NCI-H510A (cell line): ENCODE data around the gene SLC26A4.
"Not testable (repeated sequence)": the region's sequence is repeated elsewhere in the genome, so short reads cannot be mapped to it uniquely, and the experiment has no call there.

Source experiments
- DNase-seq: peaks from one replicate; lab custom pipeline; 2025; lab: John Stamatoyannopoulos, UW

The SLC26A4 gene

DNA sequence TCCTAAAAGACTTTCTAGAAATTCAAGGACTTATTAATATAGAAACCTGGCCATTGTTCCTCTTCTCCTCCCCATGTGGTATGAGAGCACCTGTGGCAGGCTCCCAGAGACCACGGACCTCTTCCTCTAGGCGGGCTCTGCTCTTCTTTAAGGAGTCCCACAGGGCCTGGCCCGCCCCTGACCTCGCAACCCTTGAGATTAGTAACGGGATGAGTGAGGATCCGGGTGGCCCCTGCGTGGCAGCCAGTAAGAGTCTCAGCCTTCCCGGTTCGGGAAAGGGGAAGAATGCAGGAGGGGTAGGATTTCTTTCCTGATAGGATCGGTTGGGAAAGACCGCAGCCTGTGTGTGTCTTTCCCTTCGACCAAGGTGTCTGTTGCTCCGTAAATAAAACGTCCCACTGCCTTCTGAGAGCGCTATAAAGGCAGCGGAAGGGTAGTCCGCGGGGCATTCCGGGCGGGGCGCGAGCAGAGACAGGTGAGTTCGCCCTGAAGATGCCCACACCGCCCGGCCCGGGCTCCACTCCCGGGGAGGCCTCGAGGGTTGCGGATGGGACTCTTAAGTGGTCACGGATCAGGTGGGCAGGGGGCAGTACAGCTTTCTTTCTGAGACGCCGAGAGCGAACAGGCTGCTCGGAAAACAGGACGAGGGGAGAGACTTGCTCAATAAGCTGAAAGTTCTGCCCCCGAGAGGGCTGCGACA lies at the start of gene SLC26A4:
Gene SLC26A4, plus strand, starts transcription at position 448 of the 700 bp plus-strand sequence. CDS start 814 bp downstream, outside the sequence.
- DNase-seq, result no peak

DNA sequence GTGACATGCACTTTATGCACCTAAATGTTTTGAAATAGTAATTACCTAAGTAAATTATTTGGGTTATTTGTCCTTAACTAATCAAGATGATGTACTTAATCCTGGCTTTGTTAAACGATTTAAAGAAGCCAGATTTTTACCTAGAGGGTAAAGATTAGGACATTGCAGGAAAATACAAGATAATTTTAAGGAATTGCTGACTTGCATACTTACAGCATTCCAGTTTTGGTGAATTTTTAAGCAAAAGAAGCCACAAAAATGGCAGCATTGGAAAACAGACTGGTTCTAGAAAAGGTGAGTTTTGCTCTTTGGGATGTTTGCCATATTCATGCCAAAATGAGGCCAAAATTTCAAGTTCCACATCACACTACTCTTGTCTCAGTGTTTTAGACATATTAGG lies 47.2 kb upstream of the SLC26A4 start:
- DNase-seq, result no peak

DNA sequence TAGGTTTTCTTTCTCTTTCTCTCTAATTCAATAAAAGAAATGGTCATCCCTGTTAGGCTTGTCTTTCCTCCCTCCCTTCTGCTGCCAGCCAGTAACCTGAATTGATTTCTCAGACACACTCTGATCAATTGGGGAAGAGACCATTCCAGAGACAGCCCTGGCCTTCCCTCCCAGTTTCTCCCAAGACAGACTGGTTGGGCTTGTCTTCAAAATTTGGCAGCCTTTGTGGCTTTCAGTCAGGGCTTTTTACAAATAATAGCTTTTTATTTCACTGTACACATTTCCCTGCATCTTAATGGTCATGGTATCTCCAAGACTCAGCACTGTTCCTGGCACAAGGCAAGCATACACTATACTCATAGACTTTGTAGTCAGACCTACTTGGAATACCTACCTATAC lies 46.7 kb upstream of the SLC26A4 start:
- DNase-seq, result no peak

DNA sequence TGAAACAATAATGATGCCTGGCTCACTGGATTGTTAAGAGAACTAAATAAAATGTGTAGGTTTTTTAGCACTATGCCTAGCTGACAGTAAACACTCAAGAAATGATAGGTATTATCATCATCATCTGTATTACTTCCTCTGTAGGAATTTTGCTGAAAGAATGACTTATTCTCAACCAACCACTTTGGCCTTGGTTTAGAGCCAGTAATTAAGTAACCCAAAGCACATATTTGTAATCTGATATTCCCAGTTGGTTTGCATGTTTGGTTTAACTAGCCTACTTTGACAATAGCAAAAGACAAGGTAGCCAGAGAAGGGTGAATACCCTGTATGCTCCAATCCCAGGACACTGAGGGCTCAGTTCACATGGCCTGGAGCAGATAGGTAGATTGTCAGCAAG lies 46.2 kb upstream of the SLC26A4 start:
- DNase-seq, result no peak

DNA sequence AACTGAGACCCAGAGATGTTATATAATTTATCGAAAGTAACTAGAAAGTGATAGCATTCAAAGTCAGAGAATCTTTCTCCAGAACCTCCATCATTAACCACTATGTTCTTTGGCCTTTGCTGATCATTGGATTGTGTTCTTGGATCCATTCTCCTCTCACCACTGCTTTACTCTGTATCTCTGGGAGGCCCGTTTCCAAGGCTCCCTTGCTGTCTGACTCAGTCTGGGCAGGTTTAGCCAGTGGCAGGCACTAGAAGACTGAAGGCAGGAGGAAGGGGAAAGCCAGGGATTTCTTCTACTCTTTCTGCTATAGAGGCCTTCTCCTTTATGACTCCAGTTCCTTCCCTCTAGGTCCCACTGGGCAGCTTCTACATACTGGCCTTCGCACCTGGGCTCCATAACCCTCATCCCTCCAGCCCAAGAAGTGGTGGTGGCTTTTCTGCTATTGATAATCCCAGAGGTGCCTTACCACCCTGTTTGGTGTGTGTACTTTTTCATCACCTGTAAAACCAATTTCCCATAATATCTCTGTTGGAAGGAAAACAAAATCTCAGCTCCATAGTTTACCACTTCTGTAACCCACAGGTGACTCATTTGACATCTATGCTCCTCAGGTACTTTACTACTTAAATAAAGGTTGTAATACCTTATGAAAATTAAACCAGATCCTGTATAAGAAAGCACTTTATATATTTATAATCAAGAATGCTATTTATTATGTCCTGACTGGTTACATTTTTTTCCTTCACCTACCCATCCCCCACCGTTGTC lies 44.5 kb upstream of the SLC26A4 start:
- DNase-seq, result no peak

DNA sequence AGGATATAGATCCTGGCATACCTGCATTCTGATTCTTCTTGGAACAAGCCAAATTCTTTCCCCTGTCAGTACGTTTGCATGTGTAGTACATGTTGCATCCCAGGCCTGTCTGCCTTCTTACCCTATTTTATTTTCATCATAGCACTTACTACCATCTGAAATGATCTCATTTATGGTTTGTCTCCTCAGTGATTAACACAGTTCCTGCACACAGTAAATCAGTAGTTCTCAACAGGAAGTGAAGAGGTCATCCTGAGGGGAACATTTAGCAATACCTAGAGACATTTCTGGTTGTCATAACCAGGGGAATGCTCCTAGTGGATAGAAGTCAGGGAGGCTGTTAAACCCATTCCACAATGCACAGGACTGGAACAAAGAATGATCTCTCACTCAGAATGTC lies 38.2 kb upstream of the SLC26A4 start:
- DNase-seq, result no peak

DNA sequence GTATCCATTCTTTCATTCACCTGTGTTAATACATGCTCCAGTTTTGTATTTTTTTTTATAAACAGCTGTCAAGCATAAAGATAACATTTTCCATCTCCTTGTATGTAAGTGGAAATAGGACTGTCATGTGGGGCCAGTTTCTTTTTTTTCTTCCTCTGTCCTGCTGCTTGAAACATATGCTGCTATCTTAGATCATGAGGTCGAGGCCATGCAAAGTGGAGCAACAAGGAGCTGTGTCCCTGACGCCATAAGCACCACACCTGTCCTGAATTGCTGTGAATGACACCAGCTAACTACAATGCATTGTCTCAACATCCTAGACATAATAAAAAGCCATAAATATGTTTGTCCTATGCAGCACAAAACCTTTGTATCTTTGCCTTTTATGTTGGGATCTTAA lies 37.7 kb upstream of the SLC26A4 start:
- no peak for DNase-seq

DNA sequence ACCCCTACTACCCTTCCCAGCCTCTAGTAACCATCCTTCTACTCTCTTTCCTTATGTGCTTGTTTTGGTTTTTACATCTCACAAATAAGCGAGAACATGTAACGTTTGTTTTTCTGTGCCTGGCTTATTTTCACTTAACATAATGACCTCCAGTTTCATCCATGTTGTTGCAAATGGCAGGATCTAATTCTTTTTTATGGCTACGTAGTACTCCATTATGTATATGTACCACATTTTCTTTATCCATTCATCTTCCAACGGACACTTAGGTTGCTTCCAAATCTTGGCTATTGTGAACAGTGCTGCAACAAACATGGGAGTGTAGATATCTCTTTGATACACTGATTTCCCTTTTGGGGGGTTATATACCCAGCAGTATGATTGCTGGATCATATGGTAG lies 33.6 kb upstream of the SLC26A4 start:
- no peak for DNase-seq

DNA sequence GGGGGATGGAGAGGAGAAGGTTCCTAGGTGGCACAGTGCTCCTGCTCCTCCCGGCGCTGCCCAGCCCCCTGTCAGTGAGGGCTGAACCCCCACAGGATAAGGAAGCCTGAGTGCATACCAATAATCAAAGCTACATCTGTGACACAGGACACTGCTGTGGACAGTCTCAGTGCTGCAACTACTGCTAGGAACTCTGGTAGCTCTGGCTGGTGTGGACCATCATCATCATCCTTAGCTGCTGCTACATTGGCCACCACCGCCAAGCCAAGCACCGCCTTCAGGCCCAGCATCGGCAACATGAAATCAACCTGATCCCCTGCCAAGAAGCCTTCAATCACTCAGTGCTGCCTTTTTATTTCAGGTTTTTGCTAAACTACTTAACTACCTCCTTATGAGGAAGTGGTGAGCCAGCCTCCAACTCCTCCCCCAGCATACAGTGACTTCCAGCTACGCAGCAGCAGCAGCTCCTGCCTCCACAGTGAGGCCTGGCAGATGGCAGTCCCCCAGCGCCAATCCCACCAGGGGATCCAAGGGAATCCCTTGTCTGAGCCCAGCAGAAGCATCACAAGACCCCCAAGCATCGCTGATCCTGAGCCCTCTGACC lies 32.1 kb upstream of the SLC26A4 start:
- DNase-seq, result no peak

DNA sequence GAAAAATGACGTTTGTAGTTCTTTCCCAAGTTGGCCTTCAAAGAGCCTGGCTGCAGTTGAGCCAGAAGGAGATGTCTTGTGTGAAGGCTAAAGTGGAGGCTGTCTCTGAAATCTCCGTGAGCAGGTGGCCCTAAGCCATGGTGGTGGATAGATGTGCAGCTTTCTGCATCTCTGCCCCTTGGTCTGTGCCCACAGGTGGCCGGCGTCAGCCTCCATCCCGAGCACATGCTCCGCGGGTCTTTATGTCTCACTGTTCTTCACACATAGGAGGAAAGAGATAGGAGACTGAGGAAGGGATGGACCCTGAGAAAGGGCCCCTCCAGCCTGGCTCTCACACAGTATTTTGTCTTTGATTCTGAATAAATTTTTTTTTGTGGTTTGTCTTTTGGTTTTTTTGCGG lies 30.3 kb upstream of the SLC26A4 start:
- no peak for DNase-seq

DNA sequence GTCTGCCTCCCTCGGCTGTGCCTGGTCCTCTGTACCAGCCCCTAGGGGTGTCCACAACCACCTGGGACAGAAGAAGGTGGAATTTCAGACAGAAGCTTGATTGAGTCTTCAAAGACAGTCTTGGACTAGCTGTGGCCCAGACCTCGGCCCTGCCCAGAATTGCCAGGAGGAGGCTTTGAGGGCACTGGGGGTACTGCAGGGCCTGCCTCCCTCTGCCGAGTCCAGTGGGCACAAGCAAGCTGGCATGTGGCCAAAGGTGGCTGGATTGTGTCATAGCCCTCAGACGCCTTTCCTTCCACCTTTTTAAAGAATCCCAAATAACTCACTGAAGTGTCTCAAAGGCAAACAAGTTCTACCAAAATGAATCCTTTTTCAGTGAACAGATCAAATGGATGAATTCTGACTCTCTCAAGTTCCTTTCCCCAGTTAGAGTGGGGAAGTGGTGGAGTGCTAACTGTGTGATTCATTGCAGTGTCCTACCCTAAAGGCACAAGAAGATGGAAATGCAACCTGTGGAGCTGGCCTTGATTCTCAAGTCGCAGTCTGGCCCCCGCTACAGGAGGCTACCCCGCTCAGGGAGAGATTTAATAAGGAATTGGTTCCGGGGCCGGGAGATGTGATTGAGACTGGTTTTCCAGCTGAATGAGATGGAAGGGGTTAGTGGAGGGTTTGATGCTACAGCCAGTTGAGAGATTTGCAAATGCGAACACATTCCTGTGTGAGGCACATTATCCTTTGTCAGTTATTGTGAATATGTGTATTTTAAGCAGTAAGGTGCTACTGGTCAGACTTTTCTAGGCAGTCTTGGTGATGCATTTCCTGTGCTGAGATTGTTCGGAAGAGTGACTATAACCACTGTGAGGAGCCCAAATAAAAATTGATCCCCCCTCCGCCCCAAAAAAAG lies 28.8 kb upstream of the SLC26A4 start:
- no peak for DNase-seq

DNA sequence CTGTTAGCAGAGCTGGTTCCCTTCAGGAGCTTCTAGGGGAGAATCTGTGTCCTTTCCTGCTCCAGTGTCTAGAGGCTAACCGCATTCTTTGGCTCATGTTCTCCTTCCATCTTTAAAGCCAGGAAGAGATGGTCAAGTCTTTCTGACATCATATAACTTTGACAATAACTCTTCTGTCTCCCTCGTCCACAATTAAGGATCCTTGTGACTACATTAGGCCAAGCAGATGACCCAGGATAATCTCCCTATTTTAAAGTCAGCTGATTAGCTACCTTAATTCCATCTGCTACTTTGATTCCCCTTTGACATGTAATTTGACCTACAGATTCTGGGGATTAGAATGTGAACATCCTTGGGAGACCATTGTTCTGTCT lies 28.1 kb upstream of the SLC26A4 start:
- no peak for DNase-seq

DNA sequence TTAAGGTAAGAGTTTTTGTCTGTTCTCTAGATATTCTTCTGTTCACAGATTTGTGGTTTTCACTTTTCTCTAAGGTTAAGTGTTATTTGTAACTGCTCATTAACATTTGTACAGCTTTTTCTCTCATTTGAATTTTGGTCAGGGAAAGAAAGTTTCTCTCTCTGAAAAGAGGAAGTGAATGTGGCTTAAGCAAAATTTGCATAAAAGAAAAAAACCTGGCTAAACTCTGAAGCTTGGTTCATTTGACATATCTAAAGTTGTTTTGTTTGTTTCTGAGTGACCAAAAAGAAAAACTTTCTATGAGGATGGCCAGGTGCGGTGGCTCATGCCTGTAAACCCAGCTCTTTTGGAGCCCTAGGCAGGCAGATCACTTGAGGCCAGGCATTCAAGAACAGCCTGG lies 22.0 kb upstream of the SLC26A4 start:
- no peak for DNase-seq

DNA sequence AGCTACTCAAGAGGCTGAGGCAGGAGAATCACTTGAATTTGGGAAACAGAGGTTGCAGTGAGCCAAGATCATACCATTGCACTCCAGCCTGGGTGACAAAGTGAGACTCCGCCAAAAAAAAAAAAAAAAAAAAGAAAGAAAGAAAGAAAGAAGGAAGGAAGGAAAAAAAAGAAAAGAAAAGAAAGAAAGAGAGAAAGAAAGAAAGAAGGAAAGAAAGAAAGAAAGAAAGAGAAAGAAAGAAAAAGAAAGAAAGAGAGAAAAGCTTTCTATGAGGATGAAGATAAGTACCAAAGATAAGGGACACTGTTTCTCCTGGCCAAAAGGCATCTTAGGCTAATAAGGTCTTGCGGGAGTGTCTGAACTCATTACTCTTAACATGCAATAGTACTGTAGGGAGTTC lies 21.6 kb upstream of the SLC26A4 start:
- not testable (repeated sequence) for DNase-seq

DNA sequence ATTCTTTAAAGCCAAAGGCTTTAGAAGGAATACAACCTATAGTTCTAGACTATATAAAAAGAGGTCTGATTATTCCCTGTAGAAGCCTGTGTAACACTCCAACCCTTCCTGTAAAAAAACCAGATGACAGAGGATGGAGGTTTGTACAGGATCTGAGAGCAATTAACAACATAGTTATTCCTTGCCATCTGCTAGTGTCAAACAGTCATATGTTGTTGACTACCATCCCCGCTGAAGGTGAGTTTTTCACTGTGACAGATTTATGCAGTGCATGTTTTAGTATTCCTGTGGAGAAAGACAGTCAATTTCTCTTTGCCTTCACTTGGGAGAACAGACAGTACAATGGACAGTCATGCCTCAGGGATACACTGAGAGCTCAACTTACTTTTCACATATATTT lies 19.0 kb upstream of the SLC26A4 start:
- no peak for DNase-seq

DNA sequence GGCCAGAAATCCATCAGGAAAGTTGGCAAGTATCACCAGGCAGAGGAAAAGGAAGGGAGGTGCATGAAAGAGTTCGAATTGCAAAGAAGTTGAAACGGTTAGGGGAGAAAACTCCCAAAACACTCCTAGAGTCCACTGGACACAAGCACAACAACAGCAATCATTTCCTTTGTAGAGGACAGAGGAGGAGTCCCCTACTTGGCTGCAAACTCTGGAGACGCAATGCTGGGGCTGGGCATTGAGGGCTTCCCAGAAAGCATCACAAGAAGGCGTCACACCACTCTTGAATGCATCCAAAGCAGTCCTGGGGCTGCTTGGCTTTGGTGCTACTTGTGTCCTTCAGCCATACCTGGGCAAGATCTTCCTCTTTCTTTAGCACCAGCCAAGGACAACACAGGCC lies 18.1 kb upstream of the SLC26A4 start:
- DNase-seq, result no peak

DNA sequence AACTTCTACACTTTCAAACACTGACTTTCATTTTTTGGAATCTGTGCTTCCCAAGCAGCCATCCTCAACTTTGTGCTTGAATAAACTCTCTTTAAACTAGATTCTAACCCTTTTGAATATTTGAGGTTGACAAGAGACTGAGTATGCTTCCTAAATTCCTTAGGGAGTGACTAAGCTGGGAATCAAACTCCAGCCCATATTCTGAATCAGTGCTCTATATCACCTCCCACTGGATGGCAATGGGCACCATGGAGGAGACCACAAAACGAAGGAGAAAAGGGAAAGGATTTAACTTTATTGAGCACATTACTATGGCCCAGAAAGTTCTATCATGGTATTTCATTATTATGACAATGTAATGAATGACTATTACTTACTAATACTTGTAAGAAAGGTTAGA lies 17.2 kb upstream of the SLC26A4 start:
- no peak for DNase-seq

DNA sequence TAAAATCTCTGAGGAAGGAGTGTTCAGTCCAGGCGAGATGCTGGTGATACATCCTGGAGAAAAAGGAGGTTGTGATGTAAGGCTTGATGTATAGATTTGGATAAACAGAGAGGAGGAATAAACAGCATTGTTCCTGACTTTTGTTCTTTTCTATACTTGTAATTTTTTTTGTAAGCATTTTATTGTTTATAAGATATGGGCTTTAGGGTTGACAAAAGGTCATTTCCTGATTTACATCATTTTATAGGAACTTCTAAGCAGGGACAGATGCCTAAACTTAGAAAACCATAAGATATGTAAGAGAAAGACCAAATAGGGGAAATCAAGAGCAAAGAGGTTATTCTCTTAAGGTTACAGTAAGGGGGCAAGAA lies 16.7 kb upstream of the SLC26A4 start:
- DNase-seq, result no peak

DNA sequence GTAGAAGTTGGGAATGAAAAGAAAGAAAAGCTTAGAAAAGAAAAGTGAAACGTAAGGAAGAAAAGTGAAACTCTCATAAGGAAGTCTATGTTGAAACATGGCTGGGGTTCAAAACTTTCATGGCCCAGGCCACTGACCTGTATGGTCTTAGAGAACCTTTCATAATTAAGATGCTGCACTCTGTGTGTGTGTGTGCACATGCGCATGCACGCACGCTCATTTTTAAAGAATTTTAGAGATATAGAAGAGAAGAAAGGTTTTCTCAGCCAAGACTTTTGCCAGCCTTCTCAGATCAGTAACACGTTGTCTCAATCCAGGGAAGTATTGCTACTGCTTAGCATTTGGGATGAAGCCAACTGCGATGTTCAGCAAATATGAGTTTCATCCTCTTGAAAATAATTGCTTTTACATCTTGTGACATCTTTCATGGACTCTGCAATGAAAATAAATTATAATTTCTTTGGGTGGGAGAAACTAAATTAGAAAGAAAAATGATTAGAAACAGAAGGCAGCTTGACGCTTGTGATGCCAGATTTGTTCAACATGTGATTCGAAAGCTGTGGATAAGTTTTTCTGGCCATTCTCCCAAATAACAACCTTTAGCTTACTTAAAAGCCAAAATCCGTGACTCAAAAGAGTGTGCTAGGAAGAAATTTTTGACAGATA lies 16.2 kb upstream of the SLC26A4 start:
- DNase-seq, result no peak

DNA sequence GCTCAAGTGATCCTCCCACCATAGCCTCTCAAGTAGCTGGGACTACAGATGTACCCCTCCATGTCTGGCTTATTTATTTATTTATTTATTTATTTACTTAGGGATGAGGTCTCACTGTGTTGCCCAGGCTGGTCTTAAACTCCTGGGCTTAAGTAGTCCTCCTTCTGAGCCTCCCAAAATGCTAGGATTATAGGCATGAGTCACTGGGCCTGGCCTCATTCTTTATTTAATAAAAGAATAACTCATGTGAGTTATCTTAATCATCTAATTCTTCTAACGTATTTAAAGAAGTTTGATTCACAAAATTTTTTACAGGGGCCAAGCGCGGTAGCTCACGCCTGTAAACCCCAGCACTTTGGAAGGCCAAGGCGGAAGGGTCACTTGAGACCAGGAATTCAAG lies 8.0 kb upstream of the SLC26A4 start:
- DNase-seq, result no peak

DNA sequence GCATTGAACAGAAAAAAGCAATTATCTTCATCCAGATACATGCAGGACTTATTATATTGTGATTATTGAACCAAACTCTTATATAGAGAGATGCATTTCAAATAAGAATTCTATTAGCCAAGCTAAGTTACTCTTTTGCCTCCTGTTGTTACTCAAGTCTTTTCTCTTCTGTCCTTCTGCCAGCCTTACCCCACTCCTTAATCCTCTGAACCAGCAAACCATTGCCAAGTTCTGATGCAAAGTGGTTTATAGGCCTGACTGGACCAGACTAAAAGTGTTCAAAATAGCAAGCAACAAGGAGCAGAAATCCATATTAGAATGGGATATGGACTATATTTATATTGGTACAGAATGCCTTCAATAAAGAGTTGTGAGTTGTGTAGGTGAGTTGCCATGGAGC lies 2.2 kb upstream of the SLC26A4 start:
- no peak for DNase-seq

DNA sequence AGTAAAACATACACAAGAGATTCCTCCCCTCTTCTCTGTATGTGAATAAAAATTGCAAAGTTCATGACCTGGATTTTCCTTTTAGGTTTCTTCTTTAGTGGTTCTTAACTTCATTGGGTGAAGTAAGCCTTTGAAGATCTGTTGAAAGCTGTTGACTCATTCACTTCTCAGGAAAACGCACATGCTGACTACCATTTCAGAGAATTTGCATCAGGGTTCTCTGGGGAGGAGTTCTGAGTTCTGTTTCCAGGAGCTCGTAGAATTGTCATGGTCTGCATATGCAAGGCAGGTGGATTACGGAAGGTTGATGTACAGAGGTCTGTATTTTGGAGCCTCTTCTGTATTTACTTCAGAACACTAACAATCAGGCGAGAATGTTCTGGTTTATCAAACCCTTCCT lies 962 bp upstream of the SLC26A4 start:
- no peak for DNase-seq
